COR-L47 (cell line): Measurements from ENCODE around the gene ARHGAP40.
"Not testable (repeated sequence)": the region's sequence is repeated elsewhere in the genome, so short reads cannot be mapped to it uniquely, and the experiment has no call there.

Experiments used
- DNase-seq: peaks from one replicate; lab custom pipeline; 2025; lab: John Stamatoyannopoulos, UW

Gene ARHGAP40

GRCh38 chr20:38588303-38588702 is 13.3 kb upstream of the ARHGAP40 start:
- no peak for DNase-seq

GRCh38 chr20:38589351-38589750 is 12.3 kb upstream of the ARHGAP40 start:
- no peak for DNase-seq

- no peak for DNase-seq
Observed at GRCh38 chr20:38589967-38590675, 11.5 kb upstream of the ARHGAP40 start.

GRCh38 chr20:38590676-38591473 is 10.7 kb upstream of the ARHGAP40 start:
- DNase-seq: no peak

- no peak for DNase-seq
Observed at GRCh38 chr20:38591474-38592410, 9.9 kb upstream of the ARHGAP40 start.

- DNase-seq: not testable (repeated sequence)
Observed at GRCh38 chr20:38592411-38592790, 9.2 kb upstream of the ARHGAP40 start.

- DNase-seq: not testable (repeated sequence)
Observed at GRCh38 chr20:38594281-38594680, 7.3 kb upstream of the ARHGAP40 start.

- not testable (repeated sequence) for DNase-seq
Observed at GRCh38 chr20:38595886-38596285, 5.7 kb upstream of the ARHGAP40 start.

GRCh38 chr20:38599410-38599882 is 2.2 kb upstream of the ARHGAP40 start:
- DNase-seq: no peak

GRCh38 chr20:38600057-38600456 is 1.6 kb upstream of the ARHGAP40 start:
- no peak for DNase-seq

- DNase-seq: no peak
Observed at GRCh38 chr20:38602185-38602581, 574 bp downstream of the ARHGAP40 start.

GRCh38 chr20:38603286-38603685 is 1.7 kb downstream of the ARHGAP40 start:
- no peak for DNase-seq

GRCh38 chr20:38604873-38605303 is 3.3 kb downstream of the ARHGAP40 start:
- DNase-seq: no peak

GRCh38 chr20:38607351-38607750 is 5.7 kb downstream of the ARHGAP40 start:
- DNase-seq: no peak

- no peak for DNase-seq
Observed at GRCh38 chr20:38608188-38608587, 6.6 kb downstream of the ARHGAP40 start.

GRCh38 chr20:38609815-38610214 is 8.2 kb downstream of the ARHGAP40 start:
- DNase-seq: no peak

- no peak for DNase-seq
Observed at GRCh38 chr20:38610521-38610920, 8.9 kb downstream of the ARHGAP40 start.

- no peak for DNase-seq
Observed at GRCh38 chr20:38612751-38613515, 11.3 kb downstream of the ARHGAP40 start.

- DNase-seq: no peak
Observed at GRCh38 chr20:38615283-38615682, 13.7 kb downstream of the ARHGAP40 start.

GRCh38 chr20:38616457-38616856 is 14.8 kb downstream of the ARHGAP40 start:
- no peak for DNase-seq
